HG03095 (cell line): Measurements from ENCODE around the gene SLCO4A1.
"Not testable (repeated sequence)": the region's sequence is repeated elsewhere in the genome, so short reads cannot be mapped to it uniquely, and the experiment has no call there.

Source experiments
- ATAC-seq: cut with Tn5 transposase; IDR thresholded peaks from one replicate; pipeline ENCODE4 v1.9.1; 2021; ENCODE audit warnings: moderate library complexity; ENCODE audit not compliant: unreplicated experiment

Gene SLCO4A1

DNA sequence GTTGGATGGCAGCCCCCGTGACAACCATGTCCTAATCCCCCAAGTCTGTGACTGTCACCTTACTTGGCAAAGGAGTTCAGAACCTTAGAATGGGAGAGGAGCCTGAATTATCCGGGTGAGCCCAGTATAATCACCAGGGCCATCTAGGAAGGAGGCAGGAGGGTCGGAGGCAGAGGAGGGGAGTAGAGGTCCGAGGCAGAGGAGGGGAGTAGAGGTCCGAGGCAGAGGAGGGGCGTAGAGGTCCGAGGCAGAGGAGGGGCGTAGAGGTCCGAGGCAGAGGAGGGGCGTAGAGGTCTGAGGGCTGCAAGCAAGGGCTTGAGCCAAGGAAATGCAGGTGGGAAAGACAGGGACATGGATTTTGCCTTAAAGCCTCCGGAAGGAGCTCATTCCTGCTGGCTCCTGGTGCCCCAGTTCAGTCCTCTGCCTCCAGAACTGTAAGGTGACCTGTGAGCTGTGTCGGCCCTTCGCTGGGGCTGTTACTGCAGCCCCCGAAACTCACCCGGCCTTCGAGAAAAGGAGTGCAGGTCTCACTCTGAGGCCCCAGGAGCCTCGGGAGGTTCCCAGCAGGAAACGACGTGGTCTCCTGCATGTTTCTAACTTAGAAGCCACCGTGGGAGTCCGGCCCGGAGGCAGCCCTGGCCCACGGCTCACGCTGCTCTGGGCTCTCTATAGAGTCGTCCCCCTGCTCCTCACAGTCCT lies 20.0 kb upstream of the SLCO4A1 start:
- no peak for ATAC-seq

DNA sequence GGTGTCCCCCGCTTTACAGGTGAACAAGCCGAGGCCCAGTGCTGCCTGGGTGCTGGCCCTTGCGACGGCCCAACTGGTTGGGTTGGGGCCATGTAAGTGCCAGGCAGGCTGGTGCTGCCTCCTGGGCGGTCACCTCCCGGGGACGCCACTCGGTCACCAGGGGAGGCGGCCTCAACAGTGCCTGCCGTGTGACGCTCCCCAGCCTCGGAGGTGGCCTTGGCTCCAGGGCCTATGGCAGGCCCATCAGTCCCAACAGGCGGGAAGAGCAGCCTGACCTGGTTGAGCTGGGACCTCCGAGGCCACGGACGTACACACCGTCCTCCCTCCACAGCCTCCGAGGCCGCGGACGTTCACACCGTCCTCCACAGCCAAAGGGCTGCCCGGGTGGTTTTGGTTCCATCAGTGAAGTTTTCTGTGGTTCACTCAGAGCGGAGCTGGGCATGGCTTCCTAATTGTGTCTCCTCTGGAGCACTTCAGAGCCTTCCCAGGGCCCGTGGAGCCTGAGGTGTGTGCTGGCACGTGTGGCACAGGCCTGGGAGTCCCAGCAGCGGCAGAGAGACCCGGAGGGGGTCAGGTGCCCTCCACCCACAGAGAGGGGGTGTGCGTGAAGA lies 19.3 kb upstream of the SLCO4A1 start:
- ATAC-seq: no peak

DNA sequence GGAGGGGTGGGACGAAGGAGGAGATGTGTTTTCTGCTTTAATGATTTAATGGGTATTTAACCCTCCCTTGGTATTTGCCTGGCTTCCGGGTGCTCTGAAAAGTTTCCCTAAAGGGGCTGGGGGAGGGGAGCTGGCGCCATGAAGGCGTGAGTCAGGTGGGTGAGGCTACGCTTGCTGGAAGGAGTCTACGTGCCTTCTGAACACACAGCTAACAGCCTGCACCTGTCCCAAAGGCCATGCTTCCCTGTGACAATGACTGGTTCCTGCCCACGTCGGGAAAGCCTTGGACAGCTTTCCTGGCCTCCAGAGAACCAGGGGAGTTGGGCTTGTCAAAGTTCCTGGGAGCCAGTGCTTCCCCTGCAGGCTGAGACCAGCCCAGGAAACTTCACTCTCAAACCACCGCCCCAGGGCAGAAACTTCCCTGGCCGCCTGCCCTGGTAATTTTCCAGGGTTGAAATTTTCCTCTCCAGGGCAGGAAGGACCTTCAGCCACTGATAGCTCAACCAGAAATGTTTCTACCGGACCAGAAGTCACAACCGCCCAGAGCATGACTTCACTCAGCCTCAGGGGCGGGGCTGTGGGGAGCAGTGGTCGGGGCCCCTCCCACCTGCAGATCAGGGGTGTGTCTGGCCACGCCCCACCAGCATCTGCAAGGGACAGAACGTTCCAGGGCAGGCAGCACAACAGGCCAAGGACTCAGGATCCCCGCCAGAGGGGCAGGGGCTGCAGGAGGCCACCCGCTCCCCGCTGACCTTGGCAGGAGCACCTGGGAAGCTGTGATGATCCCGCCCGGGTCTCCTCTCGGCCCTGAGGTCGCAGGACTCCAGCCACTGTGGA lies 18.6 kb upstream of the SLCO4A1 start:
- ATAC-seq: peak; percentile 76

DNA sequence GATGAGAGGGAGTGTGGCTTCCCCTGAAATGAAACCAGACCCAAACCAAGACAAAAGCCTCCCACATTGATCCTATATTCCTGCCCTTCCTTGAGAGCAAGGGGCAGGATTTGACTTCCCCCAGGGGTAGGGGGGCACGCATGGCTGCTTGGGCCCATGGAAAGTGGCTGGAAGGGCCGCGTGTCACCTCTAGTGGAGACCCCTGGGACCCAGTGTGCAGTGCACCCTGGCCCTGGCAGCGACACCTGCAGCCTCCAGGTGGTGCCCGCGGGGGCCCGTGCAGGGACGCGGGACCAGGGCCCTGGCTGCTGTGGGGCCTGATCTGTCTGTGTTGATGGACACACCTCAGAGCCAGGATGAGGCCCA lies 18.0 kb upstream of the SLCO4A1 start:
- peak; percentile 34 for ATAC-seq

DNA sequence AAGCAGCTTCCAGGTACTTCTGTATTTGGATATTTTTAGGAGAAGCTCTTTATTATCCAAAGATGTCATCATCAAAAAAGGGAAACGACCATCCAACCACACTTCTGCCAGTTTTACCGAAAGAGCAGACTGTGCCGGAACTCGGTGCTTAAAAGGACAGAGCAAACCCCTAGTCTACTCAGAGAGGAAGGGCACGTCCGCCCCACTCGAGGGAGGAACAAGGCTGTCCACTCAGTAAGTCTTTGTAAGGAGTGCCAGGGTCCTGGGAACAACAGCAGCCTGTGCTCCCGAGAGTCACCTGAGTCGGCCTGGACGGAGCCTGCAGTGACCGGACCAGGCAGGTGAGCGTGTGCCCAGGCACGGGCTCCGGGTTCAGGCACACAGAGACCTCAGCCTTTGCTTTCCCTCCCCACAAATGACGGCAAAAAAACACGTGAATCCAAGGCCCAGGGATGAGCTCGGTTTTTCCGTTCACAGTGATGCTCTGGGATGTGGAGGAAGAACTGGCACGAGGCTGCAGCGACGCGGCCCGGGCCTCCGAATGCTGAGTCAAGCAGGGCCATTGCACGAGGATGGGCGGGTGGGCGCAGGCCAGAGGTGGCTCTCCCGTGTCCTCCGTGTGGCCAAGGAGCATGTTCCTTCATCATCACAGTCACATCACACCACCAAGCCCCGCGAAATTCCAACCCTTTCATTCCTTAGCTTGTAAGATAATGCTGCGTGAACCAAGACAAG lies 17.4 kb upstream of the SLCO4A1 start:
- ATAC-seq: no peak

DNA sequence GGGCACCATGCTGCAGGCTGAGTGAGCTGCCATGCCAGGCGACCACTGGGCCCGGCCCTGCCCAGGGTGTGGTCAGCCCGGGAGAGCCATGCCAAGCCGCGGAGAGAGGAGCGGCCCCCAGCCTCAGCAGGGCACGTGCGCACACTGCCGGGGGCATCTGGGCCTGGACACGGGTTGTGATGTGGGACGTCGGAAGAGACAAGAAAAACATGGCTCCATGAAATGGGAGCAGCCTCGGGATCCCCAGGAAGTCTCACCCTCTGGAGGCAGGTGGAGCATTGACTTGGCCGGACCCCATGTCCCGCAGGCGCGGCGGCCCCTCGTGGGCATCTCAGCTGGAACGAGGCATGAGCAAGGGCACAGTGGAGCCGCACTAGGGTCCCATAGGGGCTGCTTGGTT lies 16.8 kb upstream of the SLCO4A1 start:
- no peak for ATAC-seq

DNA sequence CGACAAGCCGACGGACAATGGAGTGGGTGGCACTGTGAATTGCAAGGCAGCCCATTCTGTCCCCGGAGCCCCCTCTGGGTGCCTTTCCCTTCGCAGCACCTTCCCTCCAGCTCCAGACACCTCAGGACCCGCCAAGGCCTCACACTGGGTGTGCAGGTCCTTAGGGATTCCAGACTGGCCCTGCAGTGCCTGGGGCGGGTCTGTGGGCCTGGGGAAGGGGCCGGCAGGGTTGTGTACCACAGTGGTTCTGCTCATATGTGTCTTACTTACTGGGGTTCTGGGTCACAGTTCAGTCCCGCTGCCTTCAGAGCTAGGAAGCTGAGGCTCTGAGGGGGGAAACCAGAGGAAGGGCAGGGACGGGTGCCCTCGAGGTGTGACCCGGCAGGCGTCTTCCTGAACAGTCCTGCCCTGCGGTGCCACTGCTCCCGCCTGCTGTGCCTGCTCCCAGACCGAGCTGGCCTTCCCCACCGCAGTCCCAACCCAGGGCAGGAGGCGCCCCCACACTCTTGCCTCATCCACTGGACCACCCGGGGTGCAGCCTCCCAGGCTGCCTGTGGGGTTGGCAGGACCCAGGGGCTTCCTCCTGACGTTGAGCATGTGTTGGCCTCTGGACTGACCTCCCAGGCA lies 16.3 kb upstream of the SLCO4A1 start:
- ATAC-seq: no peak

DNA sequence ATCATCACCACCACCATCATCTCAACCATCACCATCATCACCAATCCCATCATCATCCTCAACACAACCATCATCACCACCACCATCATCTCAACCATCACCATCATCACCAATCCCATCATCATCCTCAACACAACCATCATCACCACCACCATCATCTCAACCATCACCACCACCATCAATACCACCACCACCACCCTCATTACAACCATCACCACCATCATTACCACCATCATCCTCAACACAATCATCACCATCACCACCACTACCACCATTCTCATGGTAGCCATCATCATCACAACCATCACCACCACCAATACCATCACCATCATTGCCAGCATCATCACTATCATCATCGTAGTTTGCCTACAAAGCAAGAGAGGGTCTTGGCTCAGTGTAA lies 14.9 kb upstream of the SLCO4A1 start:
- ATAC-seq: not testable (repeated sequence)

DNA sequence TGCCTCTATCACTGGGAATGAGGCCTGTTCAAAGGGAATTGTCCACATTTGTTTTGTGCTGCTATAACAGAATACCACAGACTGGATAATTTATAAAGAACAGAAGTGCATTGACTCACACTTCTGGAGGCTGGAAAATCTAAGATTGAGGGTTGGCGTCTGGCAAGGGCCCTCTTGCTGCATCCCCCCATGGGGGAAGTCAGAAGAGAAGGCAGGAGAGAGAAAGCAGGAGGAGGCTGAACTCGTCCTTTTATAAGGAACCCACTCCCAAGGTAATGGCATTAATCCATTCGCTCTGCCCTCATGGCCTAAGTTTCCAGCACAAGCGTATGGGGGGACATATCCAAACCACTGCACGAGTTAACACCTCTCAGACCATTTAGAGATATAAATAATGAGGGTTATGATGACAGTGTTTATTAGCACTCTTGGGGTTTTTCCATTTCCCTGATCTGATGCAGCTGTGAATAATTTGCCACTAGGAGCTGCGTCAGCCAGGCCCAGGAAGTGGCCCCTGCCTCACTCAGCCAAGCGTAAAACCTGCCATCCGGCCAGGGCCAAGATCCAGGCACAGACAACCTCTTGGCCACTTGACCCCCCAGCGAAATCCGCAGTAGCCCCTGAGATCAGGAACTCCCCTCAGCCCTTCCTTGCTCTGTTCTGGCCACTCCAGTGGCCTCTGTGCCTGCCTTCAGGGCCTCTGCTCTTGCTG lies 14.2 kb upstream of the SLCO4A1 start:
- ATAC-seq: no peak

DNA sequence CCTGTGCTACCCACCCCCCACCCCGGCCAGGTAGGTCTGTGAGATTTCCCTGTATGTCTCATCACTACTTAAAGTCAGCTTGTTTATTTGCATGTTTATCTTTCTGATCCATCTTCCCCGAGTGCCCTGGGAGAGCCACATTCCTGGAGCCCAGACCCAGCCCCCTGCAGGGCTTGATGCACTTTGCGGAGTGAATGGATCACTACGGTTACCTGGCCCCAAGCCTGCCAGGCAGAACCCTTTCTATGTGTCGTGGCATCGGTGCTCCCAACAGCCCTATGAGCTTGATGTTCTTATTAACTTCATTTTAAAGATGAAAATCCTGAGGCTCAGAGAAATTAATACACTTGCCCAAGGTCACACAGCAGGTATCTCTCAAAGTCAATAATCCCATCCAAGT lies 13.6 kb upstream of the SLCO4A1 start:
- ATAC-seq: no peak

DNA sequence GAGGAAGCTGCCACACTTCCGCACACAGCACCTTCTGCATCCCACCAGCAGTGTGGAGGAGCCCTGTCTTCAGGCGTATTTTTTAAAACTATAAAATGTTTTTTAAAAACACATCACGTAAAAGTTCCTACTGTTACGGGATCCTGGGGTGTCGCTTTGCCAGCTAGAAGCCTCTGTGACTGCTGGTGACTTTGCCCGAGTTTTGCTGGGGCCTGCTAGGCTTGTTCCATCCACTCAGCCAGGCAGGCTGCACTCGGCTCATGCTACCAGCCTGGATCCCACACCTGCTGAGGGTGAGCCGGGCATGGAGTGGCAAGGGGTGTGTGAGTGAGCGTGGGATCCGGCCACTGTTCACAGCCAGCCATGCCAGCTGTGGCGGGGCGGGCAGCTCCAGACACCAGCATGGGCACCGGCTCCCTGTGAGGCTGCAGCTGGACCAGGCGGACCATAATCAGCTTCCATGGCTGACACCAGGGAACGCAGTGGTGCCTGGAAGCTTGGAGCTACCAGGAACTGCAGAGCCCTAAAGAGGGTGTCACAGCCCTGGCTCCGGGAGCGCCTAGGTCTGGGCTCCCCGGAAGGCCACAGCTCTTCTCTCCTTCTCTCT lies 12.3 kb upstream of the SLCO4A1 start:
- ATAC-seq: no peak

DNA sequence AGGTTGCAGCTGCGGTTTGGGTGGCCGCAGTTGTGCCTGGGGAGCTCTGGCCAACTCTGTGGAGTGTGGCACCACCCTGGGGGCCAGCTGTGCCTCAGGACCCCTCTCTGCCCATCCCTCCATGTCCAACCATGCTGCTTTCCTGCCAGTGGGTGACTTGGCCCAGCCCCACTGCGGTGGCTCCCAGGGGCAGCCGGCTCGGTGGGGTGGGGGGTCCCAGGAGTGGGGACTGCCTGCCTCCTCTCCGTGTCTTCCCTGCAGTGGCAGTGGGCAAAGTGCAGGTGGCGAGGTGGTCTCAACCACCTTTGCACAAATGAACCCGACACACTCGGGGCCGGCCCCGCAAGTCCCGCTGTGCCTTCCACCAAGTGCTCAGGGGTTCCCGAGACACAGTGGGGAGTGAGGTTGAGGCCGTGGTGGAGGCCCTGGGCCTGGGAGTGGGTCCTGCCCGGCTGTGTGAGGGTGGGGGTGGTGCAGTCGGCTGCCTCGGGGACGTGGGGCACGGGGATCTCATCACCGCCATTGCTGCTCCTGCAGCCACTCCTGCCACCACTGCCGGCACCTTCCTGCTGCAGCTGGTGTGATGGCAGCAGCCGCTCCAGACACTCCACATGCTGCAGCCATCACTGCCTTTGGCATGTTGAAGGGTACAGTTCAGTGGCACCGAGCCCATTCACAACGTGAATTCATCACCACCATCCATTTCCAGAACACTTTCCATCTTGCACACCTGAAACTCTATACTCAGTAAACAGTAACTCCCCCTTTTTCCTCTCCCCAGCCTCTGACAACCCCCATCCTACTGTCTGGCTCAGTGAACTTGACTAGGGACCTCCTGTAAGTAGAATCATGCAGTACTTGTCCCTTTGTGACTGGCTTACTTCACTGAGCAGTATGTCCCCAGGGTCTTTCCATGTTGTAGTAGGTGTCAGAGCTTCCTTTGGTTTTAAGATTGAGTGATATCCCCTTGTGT lies 10.7 kb upstream of the SLCO4A1 start:
- no peak for ATAC-seq

DNA sequence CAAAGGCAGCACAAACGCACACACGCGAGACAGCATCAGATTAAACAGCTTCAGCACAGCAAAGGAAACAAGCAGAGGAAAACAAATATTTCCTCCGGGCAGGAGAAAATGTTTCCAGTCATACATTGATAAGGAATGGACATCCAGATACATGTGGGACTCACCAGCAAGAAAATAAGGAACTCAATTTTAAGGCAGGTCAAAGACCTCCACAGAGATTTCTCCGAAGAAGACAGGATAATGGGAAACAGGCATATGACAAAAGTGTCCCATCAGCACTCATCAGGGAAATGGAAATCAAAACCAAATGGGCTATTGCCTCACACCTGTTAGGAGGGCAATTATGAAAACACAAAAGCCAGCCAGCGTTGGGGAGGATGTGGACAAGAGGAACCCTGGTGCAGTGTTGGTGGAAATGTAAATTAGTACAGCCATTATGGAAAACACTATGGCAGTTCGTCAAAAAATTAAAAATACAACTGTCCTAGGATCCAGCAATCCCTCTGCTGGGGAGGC lies 9.7 kb upstream of the SLCO4A1 start:
- ATAC-seq: no peak

DNA sequence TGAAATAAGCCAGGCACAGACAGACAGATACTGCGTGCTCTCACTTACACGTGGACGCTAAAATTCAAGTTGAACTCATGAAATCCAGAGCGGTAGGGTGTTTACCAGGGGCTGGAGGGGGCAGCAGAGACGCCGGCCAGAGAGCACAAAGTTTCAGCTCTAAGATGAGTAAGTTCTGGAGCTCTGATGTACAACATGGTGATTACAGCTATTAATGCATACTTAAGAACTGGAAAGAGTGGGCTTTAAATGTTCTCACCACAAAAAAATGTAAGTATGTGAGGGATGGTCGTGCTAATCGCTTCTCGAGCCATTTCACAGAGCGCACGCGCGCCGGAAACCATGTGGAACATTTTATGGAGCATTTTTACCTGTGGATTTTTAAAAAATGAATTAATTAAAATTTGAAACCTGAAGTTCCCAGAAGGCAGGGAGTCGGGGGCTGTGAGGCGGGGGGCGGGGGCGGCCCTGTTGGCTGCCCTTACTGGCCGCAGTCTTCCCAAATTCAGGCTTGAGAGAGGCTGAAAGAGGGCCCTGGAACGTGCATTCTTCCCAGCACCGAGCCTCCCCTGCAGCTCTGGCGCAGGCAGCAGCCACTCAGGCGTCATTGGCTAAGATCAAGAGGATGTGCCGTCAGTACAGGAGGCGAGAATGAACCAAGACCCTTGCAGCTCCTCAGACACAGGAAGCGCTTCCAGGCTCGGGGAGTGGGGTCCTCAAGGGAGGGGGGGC lies 8.5 kb upstream of the SLCO4A1 start:
- no peak for ATAC-seq

DNA sequence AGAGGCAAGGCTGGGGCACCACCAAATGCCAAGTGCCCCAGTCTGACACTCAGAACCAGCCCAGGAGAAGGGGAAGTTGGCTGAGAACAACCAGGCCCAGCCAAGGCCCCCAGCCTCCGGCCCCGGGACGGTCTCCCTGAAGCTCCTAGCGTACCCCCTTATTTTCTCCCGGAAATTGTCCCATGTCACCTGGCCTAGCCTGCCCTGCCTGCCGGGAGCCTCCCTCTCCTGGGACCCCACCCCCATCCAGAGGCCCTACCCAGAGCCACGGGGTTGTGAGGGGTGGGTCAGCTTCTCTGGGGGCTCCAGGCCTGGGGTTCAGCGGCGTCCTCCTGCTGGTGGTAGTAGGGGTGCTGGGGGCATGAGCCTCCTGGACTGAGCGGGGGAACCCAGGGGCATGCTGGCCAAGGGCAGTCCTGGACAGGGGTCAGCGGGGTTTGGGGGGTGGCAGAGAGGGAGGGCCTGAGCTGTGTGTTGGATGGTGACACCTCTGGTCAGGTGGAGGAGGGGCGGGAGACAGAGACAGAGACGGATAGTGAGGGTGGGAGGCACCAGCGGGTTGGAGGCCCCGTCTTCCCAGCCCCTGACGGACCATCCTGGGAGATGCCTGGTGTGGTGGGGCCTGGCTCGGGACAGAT lies 7.9 kb upstream of the SLCO4A1 start:
- no peak for ATAC-seq

DNA sequence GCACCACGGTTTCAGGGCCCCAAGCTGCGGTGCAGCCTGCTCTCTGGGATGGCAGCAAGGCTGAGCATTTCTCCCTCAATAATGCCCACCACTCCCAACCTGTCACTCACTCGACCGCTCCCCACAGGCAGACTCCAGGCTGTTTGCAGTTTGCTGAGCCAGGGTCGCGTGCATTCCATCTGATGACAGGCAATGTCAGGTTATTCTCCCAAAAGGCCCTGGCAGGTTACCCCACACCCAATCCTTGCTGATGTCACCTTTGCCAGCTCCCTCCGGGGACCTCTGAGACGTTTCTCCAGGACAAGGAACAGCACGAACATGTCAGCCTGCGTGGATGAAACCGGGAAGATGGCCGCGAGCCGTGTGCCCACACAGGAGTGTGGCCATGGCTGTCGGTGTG lies 7.1 kb upstream of the SLCO4A1 start:
- ATAC-seq: no peak

DNA sequence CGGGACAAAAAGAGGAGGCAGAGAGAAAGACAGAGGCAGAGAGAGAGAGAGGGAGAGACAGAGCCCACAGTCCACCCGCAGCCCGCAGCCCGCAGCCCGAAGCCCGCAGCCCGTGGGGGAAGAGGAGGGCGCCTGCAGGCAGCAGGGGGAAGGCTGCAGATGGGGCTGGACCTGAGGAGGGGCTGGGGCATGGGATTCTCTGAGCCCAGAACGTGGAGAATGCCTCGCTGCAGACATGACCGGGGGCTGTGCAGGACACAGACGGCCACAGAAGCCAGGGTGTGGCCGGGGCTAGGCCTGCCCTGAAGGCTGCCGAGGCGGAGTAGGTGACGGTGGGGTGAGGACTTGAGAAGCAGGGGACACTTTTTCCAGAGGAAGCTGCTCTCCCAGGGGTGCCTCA lies 6.5 kb upstream of the SLCO4A1 start:
- no peak for ATAC-seq
